HCT116 (cell line): Measurements from ENCODE around the gene CEP97. TPM values are rescaled to one million over a fixed set of nuclear protein-coding genes. Genes with fewer than 3 reads are reported as not detected.
"Not testable (repeated sequence)": the region's sequence is repeated elsewhere in the genome, so short reads cannot be mapped to it uniquely, and the experiment has no call there.

Experiments
- ATAC-seq: fragments of 200-7000 bp; cut with Tn5 transposase; 2 replicates; pipeline ENCODE4 v1.9.1; 2020; ENCODE audit warnings: mild to moderate bottlenecking, moderate library complexity
- BruUV-seq: library from RNA; stranded (reverse); fragments of 400-500 nt; replicated peaks from 2 replicates; lab custom pipeline; 2021; lab: Mats Ljungman, UMichigan
- CTCF ChIA-PET: fragments of 300-600 bp; sonication (Branson Sonifier 250); formaldehyde crosslinking; loops from one replicate; lab custom pipeline; 2021; ENCODE audit warnings: antibody characterized with exemption; lab: Charles Lee
- POLR2A ChIA-PET: fragments of 300-600, 350-600 bp; sonication (Branson Sonifier 250); formaldehyde crosslinking; loops from one replicate; lab custom pipeline; 2021; ENCODE audit warnings: antibody characterized with exemption; lab: Charles Lee
- RAD21 ChIA-PET, 2 experiments: fragments of 300-600 bp; sonication (Branson Sonifier 250); formaldehyde crosslinking; loops; one replicate each; lab custom pipeline; 2023; ENCODE audit warnings: low total read pairs in 2 of 2; ENCODE audit not compliant: uncharacterized antibody in 2 of 2, unreplicated experiment in 2 of 2, low non-redundant PET in 1 of 2; lab: Charles Lee
- DNase-seq: peaks from one replicate; pipeline ENCODE4 v3.0.0-alpha.2; 2010; ENCODE audit warnings: low read depth, low spot score
- H2AFZ ChIP-seq: fragments of 200-600 bp; shearing (Covaris generic), sonication (generic); 2 replicates; pipeline ENCODE4 v1.6.1; 2017; ENCODE audit warnings: low read depth, mixed run types, mixed read lengths, antibody characterized with exemption, low read length; ENCODE audit not compliant: poor library complexity, severe bottlenecking
- H3K27ac ChIP-seq: 2 replicates; pipeline ENCODE4 v1.5.1; 2012; ENCODE audit warnings: low read depth, low read length
- H3K27me3 ChIP-seq: fragments of 200-600 bp; sonication (generic); 2 replicates; pipeline ENCODE4 v1.6.1; 2016; ENCODE audit warnings: mixed run types, low read length, mixed read lengths; ENCODE audit not compliant: insufficient read depth
- H3K36me3 ChIP-seq, 2 experiments: fragments of 200-500 bp in 1 of 2; fragments of 200-600 bp in 1 of 2; sonication (Bioruptor generic) in 1 of 2; sonication (generic) in 1 of 2; 2 replicates each; pipeline versions ENCODE4 v1.5.1 to v1.6.1; 2014 to 2016; ENCODE audit warnings: low read length in 2 of 2, inconsistent platforms in 1 of 2, mixed read lengths in 1 of 2, mixed run types in 1 of 2; ENCODE audit not compliant: insufficient read depth in 2 of 2, control insufficient read depth in 1 of 2
- H3K4me1 ChIP-seq, 2 experiments: fragments of 200-600 bp in 1 of 2; sonication (generic) in 1 of 2; 2 replicates each; pipeline versions ENCODE4 v1.5.1 to v1.6.1; 2012 to 2017; ENCODE audit warnings: low read length in 2 of 2, inconsistent platforms in 1 of 2, mild to moderate bottlenecking in 1 of 2, mixed read lengths in 1 of 2, mixed run types in 1 of 2, moderate library complexity in 1 of 2; ENCODE audit not compliant: insufficient read depth in 2 of 2, control insufficient read depth in 1 of 2
- H3K4me2 ChIP-seq: fragments of 200-600 bp; sonication (generic); 2 replicates; pipeline ENCODE4 v1.6.1; 2017; ENCODE audit warnings: mixed run types, low read length, mixed read lengths
- H3K4me3 ChIP-seq, 2 experiments: fragments of 200-600 bp in 1 of 2; sonication (generic) in 1 of 2; replicated peaks in 1 of 2; 2 replicates each; pipeline ENCODE4 v1.5.1; 2011 to 2016; ENCODE audit warnings: low read length in 2 of 2, control low read depth in 1 of 2, low read depth in 1 of 2, mild to moderate bottlenecking in 1 of 2, mixed read lengths in 1 of 2, mixed run types in 1 of 2
- H3K79me2 ChIP-seq: fragments of 200-600 bp; sonication (generic); 2 replicates; pipeline ENCODE4 v1.6.1; 2017; ENCODE audit warnings: mild to moderate bottlenecking, mixed run types, low read length, moderate library complexity, mixed read lengths; ENCODE audit not compliant: insufficient read depth
- H3K9ac ChIP-seq: fragments of 200-600 bp; sonication (generic); 2 replicates; pipeline ENCODE4 v1.6.1; 2016; ENCODE audit warnings: low read length, mixed read lengths
- H3K9me2 ChIP-seq: fragments of 200-600 bp; sonication (generic), shearing (Covaris generic); 2 replicates; pipeline ENCODE4 v1.6.1; 2017; ENCODE audit warnings: mixed run types, mild to moderate bottlenecking, moderate library complexity; ENCODE audit not compliant: insufficient read depth
- H3K9me3 ChIP-seq, 2 experiments: fragments of 200-500 bp in 1 of 2; fragments of 200-600 bp in 1 of 2; sonication (Bioruptor generic) in 1 of 2; sonication (generic) in 1 of 2; 2 replicates each; pipeline ENCODE4 v1.6.1; 2014 to 2017; ENCODE audit warnings: low read length in 2 of 2, mixed read lengths in 2 of 2, inconsistent platforms in 1 of 2, low read depth in 1 of 2, mild to moderate bottlenecking in 1 of 2, mixed run types in 1 of 2, moderate library complexity in 1 of 2; ENCODE audit not compliant: control insufficient read depth in 1 of 2, insufficient read depth in 1 of 2
- H4K20me1 ChIP-seq: fragments of 200-600 bp; sonication (generic), shearing (Covaris generic); 2 replicates; pipeline ENCODE4 v1.6.1; 2017; ENCODE audit warnings: mixed run types, mild to moderate bottlenecking, moderate library complexity; ENCODE audit not compliant: insufficient read depth
- ATF3 ChIP-seq: IDR thresholded peaks from 2 replicates; pipeline ENCODE4 v1.6.1; 2012
- CBX3 ChIP-seq: IDR thresholded peaks from 2 replicates; pipeline ENCODE4 v1.6.1; 2012; ENCODE audit warnings: low read depth
- CEBPB ChIP-seq: IDR thresholded peaks from 2 replicates; pipeline ENCODE4 v1.6.1; 2012; ENCODE audit warnings: low read depth
- EGR1 ChIP-seq: IDR thresholded peaks from 2 replicates; pipeline ENCODE4 v1.6.1; 2012; ENCODE audit warnings: low read depth
- ELF1 ChIP-seq: IDR thresholded peaks from 2 replicates; pipeline ENCODE4 v1.6.1; 2012; ENCODE audit warnings: low read depth, borderline replicate concordance
- EZH2 ChIP-seq: fragments of 200-600 bp; sonication (generic); IDR thresholded peaks from 2 replicates; pipeline ENCODE4 v1.6.1; 2017; ENCODE audit warnings: antibody characterized with exemption, mixed run types
- EZH2phosphoT487 ChIP-seq: fragments of 200-600 bp; IDR thresholded peaks from 2 replicates; pipeline ENCODE4 v1.6.1; 2018; ENCODE audit warnings: antibody characterized with exemption, borderline replicate concordance
- JUND ChIP-seq: IDR thresholded peaks from 2 replicates; pipeline ENCODE4 v1.6.1; 2012
- REST ChIP-seq: IDR thresholded peaks from 2 replicates; pipeline ENCODE4 v1.6.1; 2012; ENCODE audit warnings: low read depth
- SRF ChIP-seq: IDR thresholded peaks from 2 replicates; pipeline ENCODE4 v1.6.1; 2012; ENCODE audit warnings: low read depth
- TCF7L2 ChIP-seq: IDR thresholded peaks from 2 replicates; pipeline ENCODE4 v1.7.0; 2011; ENCODE audit warnings: borderline replicate concordance, inconsistent platforms; ENCODE audit not compliant: insufficient read depth, insufficient read length; ENCODE audit errors: extremely low read depth
- ZBTB33 ChIP-seq: IDR thresholded peaks from 2 replicates; pipeline ENCODE4 v1.6.1; 2011; ENCODE audit warnings: mild to moderate bottlenecking, low read length, moderate library complexity; ENCODE audit not compliant: insufficient replicate concordance; ENCODE audit errors: extremely low read depth
- intact Hi-C: fragments of 100-400 bp; cut with micrococcal nuclease; formaldehyde crosslinking; loops from 2 replicates; pipeline ENCODE4 v1.10.0; 2022
- total RNA-seq: library from RNA; stranded (reverse); gene quantifications from one replicate; pipeline ENCODE4 v1.2.1, GENCODE V29; 2021; ENCODE audit not compliant: unreplicated experiment

Gene CEP97
- total RNA-seq, 1 experiment from 2014 or later = 15.7 TPM

- RAD21 ChIA-PET, H2AFZ ChIP-seq, H3K4me2 ChIP-seq, H3K4me3 ChIP-seq, H3K27ac ChIP-seq, H3K9me3 ChIP-seq, H3K9ac ChIP-seq, intact Hi-C loops, H3K9me2 ChIP-seq, BruUV-seq, DNase-seq, H3K27me3 ChIP-seq, ATAC-seq: not testable (repeated sequence)
- H4K20me1 ChIP-seq = peaks cover 34% of the 10 kb centered on the region
- ChIA-PET POLR2A (interaction anchor here (4.7 kb wide), 1 partner anchor 7 kb away, joined by 45 read pairs; the partner anchor contains the start of gene RPL24), CTCF (interaction anchor here (2.8 kb wide), 1 partner anchor 29 kb away, joined by 11 read pairs; no protein-coding TSS in a partner anchor)
- peaks cover 7 to 25% of the 10 kb centered on the region in 2 experiments; a peak in 3 of 4 replicates for H3K4me1 ChIP-seq
- H3K79me2 ChIP-seq = peaks cover 65% of the 10 kb centered on the region
- peaks cover 37 to 40% of the 10 kb centered on the region in 2 experiments for H3K36me3 ChIP-seq
Observed at GRCh38 chr3:101678837-101679236, 45.6 kb upstream of the CEP97 start.

- ATAC-seq = no peak
- no peak overlapping the region for H3K9ac ChIP-seq
- peaks cover 43 to 57% of the 10 kb centered on the region in 2 experiments for H3K36me3 ChIP-seq
- H3K9me3 ChIP-seq = no peaks in the 10 kb centered on the region
- ChIA-PET CTCF (no interaction called here), RAD21 (no interaction called here), POLR2A (no interaction called here)
- H3K9me2 ChIP-seq = no peaks in the 10 kb centered on the region
- H4K20me1 ChIP-seq = peaks cover 40% of the 10 kb centered on the region
- no peaks in the 10 kb centered on the region for H3K27me3 ChIP-seq
- DNase-seq = no peak
- peaks cover 9 to 20% of the 10 kb centered on the region in 2 experiments; a peak in 3 of 4 replicates for H3K4me1 ChIP-seq
- H3K4me2 ChIP-seq = no peak overlapping the region
- no peak overlapping the region; the same call in 1 of the 2 replicates for H3K27ac ChIP-seq
- H2AFZ ChIP-seq = no peak overlapping the region
- intact Hi-C loops = no loop called here
- peaks cover 65% of the 10 kb centered on the region for H3K79me2 ChIP-seq
- no TSS peak for BruUV-seq
- no peak overlapping the region for H3K4me3 ChIP-seq
- TF ChIP-seq EZH2 = no peak
- no peak for TF ChIP-seq SRF
- no peak for TF ChIP-seq JUND
- TF ChIP-seq ATF3 = no peak
- TF ChIP-seq REST = no peak
- no peak for TF ChIP-seq CEBPB
- no peak for TF ChIP-seq ZBTB33
- TF ChIP-seq CBX3 = no peak
- TF ChIP-seq TCF7L2 = no peak
- no peak for TF ChIP-seq ELF1
- no peak for TF ChIP-seq EGR1
- no peak for TF ChIP-seq EZH2phosphoT487
Observed at GRCh38 chr3:101680466-101680865, 43.9 kb upstream of the CEP97 start.
